ENCODE results near the gene TBL1XR1. TPM values are rescaled to one million over a fixed set of nuclear protein-coding genes. Genes with fewer than 3 reads are reported as not detected.

TBL1XR1 gene
- total RNA-seq, 1 experiment from 2014 or later = 192 TPM

DNA sequence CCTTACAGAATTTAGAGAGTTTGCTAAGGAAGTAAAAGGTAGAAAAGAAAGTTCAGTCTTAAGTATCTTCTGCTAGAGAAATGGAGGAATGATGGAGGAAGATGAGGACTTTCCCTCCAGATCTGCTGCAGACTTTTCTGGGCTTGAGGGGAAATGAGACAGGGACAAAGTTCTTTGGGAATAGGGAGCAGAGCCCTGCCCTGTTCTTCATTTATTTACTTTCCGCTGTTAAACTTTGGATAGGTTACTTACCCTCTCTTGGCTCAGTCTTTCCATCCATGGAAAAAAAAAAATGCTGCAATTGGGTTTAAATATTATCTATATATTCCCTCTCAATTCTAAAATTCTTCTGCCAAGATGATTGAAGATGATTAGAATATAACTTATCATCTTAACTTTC lies 202.9 kb downstream of the TBL1XR1 start:
- H3K4me3 ChIP-seq (ENCODE audit: low read depth in 2 of 2, low read length in 2 of 2) = no peak overlapping the region
- ChIA-PET CTCF (no interaction called here), POLR2A (no interaction called here)
- BruUV-seq (replicated peaks) = no TSS peak
- ATAC-seq (no peak), DNase-seq (ENCODE audit: low read depth, low spot score) (no peak)
- H3K27ac ChIP-seq (ENCODE audit: low read length) = no peak overlapping the region
- in situ Hi-C loops (cut with HindIII; ENCODE audit: low pct_unique_long_range_greater_than_20kb, low sequenced_read_pairs) (no loop called here), intact Hi-C loops (cut with micrococcal nuclease; ENCODE audit: unreplicated experiment) (no loop called here)
- H3K4me1 ChIP-seq (ENCODE audit: control insufficient read depth, insufficient read depth, low read length) = no peaks in the 10 kb centered on the region
- no peaks in the 10 kb centered on the region for H3K27me3 ChIP-seq (ENCODE audit: control insufficient read depth, insufficient read depth, low read length)
- no peaks in the 10 kb centered on the region for H3K9me3 ChIP-seq (ENCODE audit: control insufficient read depth, insufficient read depth, low read depth, low read length)
- TF ChIP-seq TCF7L2 (IDR thresholded peaks at IDR 0.05; ENCODE audit: low read depth, low read length) = no peak
- TF ChIP-seq POLR2AphosphoS5 (IDR thresholded peaks at IDR 0.05; ENCODE audit: low read depth, low read length) = no peak
- TF ChIP-seq, protein P1, sequence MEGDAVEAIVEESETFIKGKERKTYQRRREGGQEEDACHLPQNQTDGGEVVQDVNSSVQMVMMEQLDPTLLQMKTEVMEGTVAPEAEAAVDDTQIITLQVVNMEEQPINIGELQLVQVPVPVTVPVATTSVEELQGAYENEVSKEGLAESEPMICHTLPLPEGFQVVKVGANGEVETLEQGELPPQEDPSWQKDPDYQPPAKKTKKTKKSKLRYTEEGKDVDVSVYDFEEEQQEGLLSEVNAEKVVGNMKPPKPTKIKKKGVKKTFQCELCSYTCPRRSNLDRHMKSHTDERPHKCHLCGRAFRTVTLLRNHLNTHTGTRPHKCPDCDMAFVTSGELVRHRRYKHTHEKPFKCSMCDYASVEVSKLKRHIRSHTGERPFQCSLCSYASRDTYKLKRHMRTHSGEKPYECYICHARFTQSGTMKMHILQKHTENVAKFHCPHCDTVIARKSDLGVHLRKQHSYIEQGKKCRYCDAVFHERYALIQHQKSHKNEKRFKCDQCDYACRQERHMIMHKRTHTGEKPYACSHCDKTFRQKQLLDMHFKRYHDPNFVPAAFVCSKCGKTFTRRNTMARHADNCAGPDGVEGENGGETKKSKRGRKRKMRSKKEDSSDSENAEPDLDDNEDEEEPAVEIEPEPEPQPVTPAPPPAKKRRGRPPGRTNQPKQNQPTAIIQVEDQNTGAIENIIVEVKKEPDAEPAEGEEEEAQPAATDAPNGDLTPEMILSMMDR (IDR thresholded peaks at IDR 0.05) = no peak
- no peak for TF ChIP-seq REST (IDR thresholded peaks at IDR 0.05; ENCODE audit: insufficient read depth in 1 of 2, low read depth in 2 of 2, low read length in 1 of 2)
- TF ChIP-seq SIN3A (IDR thresholded peaks at IDR 0.05; ENCODE audit: borderline replicate concordance, insufficient read depth, low read depth, low read length) = no peak
- no peaks in the 10 kb centered on the region for H3K36me3 ChIP-seq (ENCODE audit: control insufficient read depth, insufficient read depth, low read length)

GRCh38 chr3:176992978-176993377 lies 204.3 kb downstream of the TBL1XR1 start:
- TF ChIP-seq SIN3A (IDR thresholded peaks at IDR 0.05; ENCODE audit: borderline replicate concordance, insufficient read depth, low read depth, low read length) = no peak
- no peak for TF ChIP-seq POLR2AphosphoS5 (IDR thresholded peaks at IDR 0.05; ENCODE audit: low read depth, low read length)
- TF ChIP-seq, protein P1 (IDR thresholded peaks at IDR 0.05) = no peak
- TF ChIP-seq REST (IDR thresholded peaks at IDR 0.05; ENCODE audit: insufficient read depth in 1 of 2, low read depth in 2 of 2, low read length in 1 of 2) = no peak
- no peak for TF ChIP-seq TCF7L2 (IDR thresholded peaks at IDR 0.05; ENCODE audit: low read depth, low read length)
- no peak for DNase-seq (ENCODE audit: low read depth, low spot score)
- BruUV-seq (replicated peaks) = no TSS peak
- no peaks in the 10 kb centered on the region for H3K9me3 ChIP-seq (ENCODE audit: control insufficient read depth, insufficient read depth, low read depth, low read length)
- no peak overlapping the region for H3K27ac ChIP-seq (ENCODE audit: low read length)
- CTCF ChIA-PET = no interaction called here
- POLR2A ChIA-PET = no interaction called here
- in situ Hi-C loops (cut with HindIII; ENCODE audit: low pct_unique_long_range_greater_than_20kb, low sequenced_read_pairs) = no loop called here
- no peaks in the 10 kb centered on the region for H3K27me3 ChIP-seq (ENCODE audit: control insufficient read depth, insufficient read depth, low read length)
- intact Hi-C loops (cut with micrococcal nuclease; ENCODE audit: unreplicated experiment) = no loop called here
- ATAC-seq = no peak
- H3K36me3 ChIP-seq (ENCODE audit: control insufficient read depth, insufficient read depth, low read length) = no peaks in the 10 kb centered on the region
- H3K4me3 ChIP-seq (ENCODE audit: low read depth in 2 of 2, low read length in 2 of 2) = no peak overlapping the region
- H3K4me1 ChIP-seq (ENCODE audit: control insufficient read depth, insufficient read depth, low read length) = no peaks in the 10 kb centered on the region

Measured in Panc1 (cell line).